Middle frontal gyrus (tissue), 1 donor: ENCODE results near the gene BHMT.
"Not testable (repeated sequence)": the region's sequence is repeated elsewhere in the genome, so short reads cannot be mapped to it uniquely, and the experiment has no call there.

Experiments used
- DNase-seq: peaks from one replicate; pipeline ENCODE4 v3.0.0-alpha.2; 2015; ENCODE audit warnings: low spot score; ENCODE audit errors: extremely low spot score

Gene BHMT

GRCh38 chr5:79111960-79112702, 522 bp downstream of the BHMT start:
- no peak for DNase-seq

- DNase-seq, result no peak
Measured at GRCh38 chr5:79112703-79113058, 1.1 kb downstream of the BHMT start.

GRCh38 chr5:79119486-79119885, 7.9 kb downstream of the BHMT start:
- DNase-seq, result no peak

GRCh38 chr5:79120221-79120620, 8.6 kb downstream of the BHMT start:
- no peak for DNase-seq

- no peak for DNase-seq
Measured at GRCh38 chr5:79122973-79123372, 11.4 kb downstream of the BHMT start.

GRCh38 chr5:79124607-79125006, 13.0 kb downstream of the BHMT start:
- no peak for DNase-seq

- DNase-seq, result no peak
Measured at GRCh38 chr5:79130781-79131180, 19.2 kb downstream of the BHMT start.

- peak; percentile 32 for DNase-seq
Measured at GRCh38 chr5:79133121-79133656, 21.6 kb downstream of the BHMT start.

GRCh38 chr5:79133657-79134451, 22.2 kb downstream of the BHMT start:
- peak; percentile 38 for DNase-seq

- no peak for DNase-seq
Measured at GRCh38 chr5:79135790-79136553, 24.4 kb downstream of the BHMT start.

GRCh38 chr5:79136618-79137017, 25.0 kb downstream of the BHMT start:
- DNase-seq, result no peak

- DNase-seq, result no peak
Measured at GRCh38 chr5:79140553-79140952, 28.9 kb downstream of the BHMT start.

- DNase-seq, result no peak
Measured at GRCh38 chr5:79143684-79144379, 32.2 kb downstream of the BHMT start.

- no peak for DNase-seq
Measured at GRCh38 chr5:79147076-79147475, 35.5 kb downstream of the BHMT start.

- DNase-seq, result no peak
Measured at GRCh38 chr5:79149433-79149832, 37.8 kb downstream of the BHMT start.

GRCh38 chr5:79151942-79152671, 40.5 kb downstream of the BHMT start:
- DNase-seq, result no peak

- DNase-seq, result no peak
Measured at GRCh38 chr5:79157305-79157704, 45.7 kb downstream of the BHMT start.

GRCh38 chr5:79161647-79162046, 50.0 kb downstream of the BHMT start:
- not testable (repeated sequence) for DNase-seq

GRCh38 chr5:79168031-79168430, 56.4 kb downstream of the BHMT start:
- no peak for DNase-seq

GRCh38 chr5:79170661-79171060, 59.1 kb downstream of the BHMT start:
- no peak for DNase-seq
